ENCODE measurements around the gene PLXNB1.

DNA sequence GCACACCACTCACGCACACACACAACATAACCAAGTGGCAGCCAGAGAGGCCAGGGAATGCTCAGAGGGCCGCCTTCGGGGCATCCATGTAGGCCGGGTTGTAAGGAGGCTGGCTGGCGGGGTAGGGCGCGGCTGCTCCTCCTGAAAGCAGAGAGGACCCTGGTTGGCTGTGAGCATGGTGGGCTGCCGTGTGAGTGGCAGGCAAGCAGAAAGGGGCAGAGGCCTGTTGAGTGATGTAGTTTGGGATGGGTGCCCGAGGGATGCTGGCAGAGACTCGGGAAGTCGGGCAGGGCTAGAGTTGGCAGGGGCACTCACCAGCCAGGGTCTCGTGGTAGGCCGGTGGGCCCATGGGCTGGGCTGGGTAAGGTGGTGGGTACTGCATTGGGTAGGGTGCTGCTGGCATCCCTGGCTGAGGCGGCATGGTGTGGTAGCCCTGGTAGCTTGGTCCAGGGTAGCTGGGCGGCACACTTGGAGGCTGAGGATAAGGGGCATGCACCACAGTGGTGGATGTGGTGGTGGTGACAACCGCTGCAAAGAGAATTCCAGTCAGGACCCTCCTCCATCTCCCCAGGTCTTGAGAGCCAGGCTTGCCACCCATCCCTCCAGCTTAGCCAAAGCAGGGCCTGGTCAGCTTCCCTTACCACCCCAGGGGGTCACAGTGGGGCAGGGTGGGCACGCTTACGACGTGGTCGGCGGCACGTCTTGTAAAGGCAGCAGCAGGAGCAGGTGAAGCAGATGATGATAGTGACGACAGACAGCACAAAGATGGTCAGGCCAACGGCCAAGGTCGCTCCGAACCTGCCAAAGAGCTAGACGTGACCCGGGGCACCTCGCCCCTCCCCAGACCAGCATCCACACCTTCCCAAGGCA is 39.4 kb upstream of the PLXNB1 start:
- TF ChIP-seq, protein P1, sequence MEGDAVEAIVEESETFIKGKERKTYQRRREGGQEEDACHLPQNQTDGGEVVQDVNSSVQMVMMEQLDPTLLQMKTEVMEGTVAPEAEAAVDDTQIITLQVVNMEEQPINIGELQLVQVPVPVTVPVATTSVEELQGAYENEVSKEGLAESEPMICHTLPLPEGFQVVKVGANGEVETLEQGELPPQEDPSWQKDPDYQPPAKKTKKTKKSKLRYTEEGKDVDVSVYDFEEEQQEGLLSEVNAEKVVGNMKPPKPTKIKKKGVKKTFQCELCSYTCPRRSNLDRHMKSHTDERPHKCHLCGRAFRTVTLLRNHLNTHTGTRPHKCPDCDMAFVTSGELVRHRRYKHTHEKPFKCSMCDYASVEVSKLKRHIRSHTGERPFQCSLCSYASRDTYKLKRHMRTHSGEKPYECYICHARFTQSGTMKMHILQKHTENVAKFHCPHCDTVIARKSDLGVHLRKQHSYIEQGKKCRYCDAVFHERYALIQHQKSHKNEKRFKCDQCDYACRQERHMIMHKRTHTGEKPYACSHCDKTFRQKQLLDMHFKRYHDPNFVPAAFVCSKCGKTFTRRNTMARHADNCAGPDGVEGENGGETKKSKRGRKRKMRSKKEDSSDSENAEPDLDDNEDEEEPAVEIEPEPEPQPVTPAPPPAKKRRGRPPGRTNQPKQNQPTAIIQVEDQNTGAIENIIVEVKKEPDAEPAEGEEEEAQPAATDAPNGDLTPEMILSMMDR (conservative IDR thresholded peaks at IDR 0.05; ENCODE audit: low read depth in 2 of 2) = no peak
- no peak for TF ChIP-seq EZH2 (IDR thresholded peaks at IDR 0.05; ENCODE audit: low read depth, unreplicated experiment)
- no peak for TF ChIP-seq POLR2AphosphoS5 (IDR thresholded peaks at IDR 0.05; ENCODE audit: low read depth)
- TF ChIP-seq EZH2phosphoT487 (IDR thresholded peaks at IDR 0.05; ENCODE audit: unreplicated experiment) = no peak

All from GM23338 (cell line).